ENCODE data around the gene FAM204A. TPM values are rescaled to one million over a fixed set of nuclear protein-coding genes. Genes with fewer than 3 reads are reported as not detected.

Gene FAM204A
- total RNA-seq, 4 donors from 2014 or later, result 58.6 to 78.7 (median 69.3) TPM

DNA sequence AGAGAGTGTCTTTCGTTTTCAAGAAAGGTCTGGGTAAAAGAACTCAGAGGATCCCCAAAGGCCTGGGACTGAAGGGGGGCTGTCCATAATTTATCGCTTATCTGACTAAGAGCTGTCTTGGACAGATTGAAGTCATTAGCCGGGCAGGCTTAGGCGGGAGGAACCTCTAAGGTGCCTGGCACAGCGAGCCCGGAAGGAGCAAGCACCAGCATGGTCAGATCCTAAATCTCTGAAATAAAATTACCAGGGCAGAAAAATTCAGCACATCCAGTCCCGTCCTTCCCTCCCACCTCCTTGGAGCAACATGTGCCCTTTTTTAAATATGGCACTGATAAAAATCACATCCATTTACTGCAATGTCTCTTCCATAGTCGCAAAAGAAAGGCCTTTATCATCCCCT is 86.8 kb downstream of the FAM204A start:
- H3K27ac ChIP-seq (replicated peaks in 1 of 4), result no peak overlapping the region
- intact Hi-C loops (cut with DNase I), result no loop called here

DNA sequence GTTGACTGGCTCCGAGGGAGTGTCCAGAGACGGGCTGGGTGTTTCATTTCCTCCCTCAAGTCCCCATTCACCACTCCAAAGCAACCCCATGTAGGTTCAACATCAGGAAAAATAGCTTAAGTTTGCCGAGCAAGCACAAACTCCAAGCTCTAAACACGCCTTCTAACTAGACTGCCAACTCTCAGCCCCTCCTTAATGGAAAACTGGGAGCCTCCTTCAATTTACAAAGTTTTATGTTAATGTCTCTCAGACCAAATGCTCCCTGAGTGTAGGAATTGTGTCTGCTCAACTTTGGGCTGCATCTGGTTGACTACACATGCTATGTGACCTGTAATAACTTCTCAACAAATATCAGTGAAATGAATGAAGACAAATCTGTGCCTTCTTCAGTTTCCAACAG is 87.5 kb downstream of the FAM204A start:
- H3K27me3 ChIP-seq, result peaks cover 0 to 13% (median 0%) of the 10 kb centered on the region in 4 donors
- H3K4me3 ChIP-seq, result no peak overlapping the region
- H3K36me3 ChIP-seq, result no peaks in the 10 kb centered on the region
- H3K4me1 ChIP-seq, result no peaks in the 10 kb centered on the region
- no peak overlapping the region for H3K27ac ChIP-seq (replicated peaks in 1 of 4)
- intact Hi-C loops (cut with DNase I), result no loop called here
- TF ChIP-seq EP300 (IDR thresholded peaks at IDR 0.05) (no peak), POLR2AphosphoS5 (IDR thresholded peaks at IDR 0.05) (no peak), POLR2A (IDR thresholded peaks at IDR 0.05; ENCODE audit: low read depth) (no peak)
- TF ChIP-seq, protein P1, sequence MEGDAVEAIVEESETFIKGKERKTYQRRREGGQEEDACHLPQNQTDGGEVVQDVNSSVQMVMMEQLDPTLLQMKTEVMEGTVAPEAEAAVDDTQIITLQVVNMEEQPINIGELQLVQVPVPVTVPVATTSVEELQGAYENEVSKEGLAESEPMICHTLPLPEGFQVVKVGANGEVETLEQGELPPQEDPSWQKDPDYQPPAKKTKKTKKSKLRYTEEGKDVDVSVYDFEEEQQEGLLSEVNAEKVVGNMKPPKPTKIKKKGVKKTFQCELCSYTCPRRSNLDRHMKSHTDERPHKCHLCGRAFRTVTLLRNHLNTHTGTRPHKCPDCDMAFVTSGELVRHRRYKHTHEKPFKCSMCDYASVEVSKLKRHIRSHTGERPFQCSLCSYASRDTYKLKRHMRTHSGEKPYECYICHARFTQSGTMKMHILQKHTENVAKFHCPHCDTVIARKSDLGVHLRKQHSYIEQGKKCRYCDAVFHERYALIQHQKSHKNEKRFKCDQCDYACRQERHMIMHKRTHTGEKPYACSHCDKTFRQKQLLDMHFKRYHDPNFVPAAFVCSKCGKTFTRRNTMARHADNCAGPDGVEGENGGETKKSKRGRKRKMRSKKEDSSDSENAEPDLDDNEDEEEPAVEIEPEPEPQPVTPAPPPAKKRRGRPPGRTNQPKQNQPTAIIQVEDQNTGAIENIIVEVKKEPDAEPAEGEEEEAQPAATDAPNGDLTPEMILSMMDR (IDR thresholded peaks at IDR 0.05), result no peak
- no peaks in the 10 kb centered on the region for H3K9me3 ChIP-seq
- DNase-seq (ENCODE audit: extremely low spot score), result no peak
- WGBS, result 73% methylated on average over 4 of the region's 4 CpGs

More for the DNA sequence above, 86.8 kb downstream of the FAM204A start:
- Histone ChIP-seq H3K36me3 (no peaks in the 10 kb centered on the region), H3K4me1 (no peaks in the 10 kb centered on the region), H3K27me3 (peaks cover 0 to 10% (median 0%) of the 10 kb centered on the region in 4 donors), H3K9me3 (no peaks in the 10 kb centered on the region), H3K4me3 (no peak overlapping the region)
- TF ChIP-seq POLR2AphosphoS5 (IDR thresholded peaks at IDR 0.05) (no peak), EP300 (IDR thresholded peaks at IDR 0.05) (no peak), POLR2A (IDR thresholded peaks at IDR 0.05; ENCODE audit: low read depth) (no peak)
- TF ChIP-seq, protein P1 (IDR thresholded peaks at IDR 0.05), result no peak
- DNase-seq (ENCODE audit: extremely low spot score), result no peak
- WGBS, result 89% methylated on average over 8 of the region's 8 CpGs

DNA sequence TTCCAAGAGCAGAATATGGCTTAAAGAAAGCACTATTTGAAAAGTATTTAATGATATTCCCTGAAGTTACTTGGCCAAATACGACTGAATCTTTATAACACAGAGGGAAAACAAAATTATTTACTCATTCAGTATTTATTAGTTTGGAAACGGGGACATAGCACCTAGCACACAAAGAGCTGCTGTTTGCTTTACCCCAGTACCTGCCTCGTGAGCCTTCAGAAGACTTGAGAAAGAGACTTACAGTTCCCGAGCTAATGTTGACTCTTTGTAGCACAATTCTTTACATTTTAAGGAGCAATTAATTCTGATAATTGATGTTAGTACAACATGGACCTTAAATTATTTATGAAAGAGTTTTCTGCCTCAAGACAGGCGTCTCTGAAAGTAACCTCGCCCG is 88.7 kb downstream of the FAM204A start:
- no peaks in the 10 kb centered on the region for H3K4me1 ChIP-seq
- H3K27ac ChIP-seq (replicated peaks in 1 of 4), result no peak overlapping the region
- 75% methylated on average over 7 of the region's 7 CpGs for WGBS
- TF ChIP-seq, protein P1 (IDR thresholded peaks at IDR 0.05), result no peak
- TF ChIP-seq EP300 (IDR thresholded peaks at IDR 0.05) (no peak), POLR2A (IDR thresholded peaks at IDR 0.05; ENCODE audit: low read depth) (no peak), POLR2AphosphoS5 (IDR thresholded peaks at IDR 0.05) (no peak)
- intact Hi-C loops (cut with DNase I), result no loop called here
- no peak overlapping the region for H3K4me3 ChIP-seq
- no peak for DNase-seq (ENCODE audit: extremely low spot score)
- no peaks in the 10 kb centered on the region for H3K36me3 ChIP-seq
- H3K27me3 ChIP-seq, result peaks cover 0 to 21% (median 0%) of the 10 kb centered on the region in 4 donors
- H3K9me3 ChIP-seq, result no peaks in the 10 kb centered on the region

DNA sequence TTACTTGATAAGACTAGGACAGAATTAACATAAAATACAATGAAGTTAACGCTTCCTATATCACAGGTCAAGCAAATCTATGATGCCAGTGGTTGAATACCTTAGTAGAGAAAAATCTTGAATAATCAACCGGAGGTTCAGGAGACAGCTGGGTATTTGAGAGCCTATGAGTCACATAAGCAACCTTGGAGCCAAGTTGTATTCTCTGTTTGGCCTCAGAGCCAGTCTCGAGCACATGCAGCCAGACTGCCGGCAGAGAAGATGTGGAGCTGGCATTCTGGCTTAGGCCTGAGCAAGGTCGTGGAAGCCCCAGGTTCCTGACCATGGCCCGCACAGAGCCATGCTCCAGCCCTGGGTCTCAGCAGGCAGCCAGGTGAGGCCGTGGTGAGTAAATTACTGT is 90.3 kb downstream of the FAM204A start:
- TF ChIP-seq POLR2AphosphoS5 (IDR thresholded peaks at IDR 0.05) (no peak), EP300 (IDR thresholded peaks at IDR 0.05) (no peak), POLR2A (IDR thresholded peaks at IDR 0.05; ENCODE audit: low read depth) (no peak)
- TF ChIP-seq, protein P1 (IDR thresholded peaks at IDR 0.05), result no peak
- H3K27me3 ChIP-seq, result peaks cover 0 to 32% (median 4%) of the 10 kb centered on the region in 4 donors
- intact Hi-C loops (cut with DNase I), result no loop called here
- no peaks in the 10 kb centered on the region for H3K4me1 ChIP-seq
- WGBS, result 81% methylated on average over 7 of the region's 7 CpGs
- no peaks in the 10 kb centered on the region for H3K36me3 ChIP-seq
- H3K4me3 ChIP-seq, result no peak overlapping the region
- H3K27ac ChIP-seq (replicated peaks in 1 of 4), result no peak overlapping the region
- H3K9me3 ChIP-seq, result no peaks in the 10 kb centered on the region
- no peak for DNase-seq (ENCODE audit: extremely low spot score)

DNA sequence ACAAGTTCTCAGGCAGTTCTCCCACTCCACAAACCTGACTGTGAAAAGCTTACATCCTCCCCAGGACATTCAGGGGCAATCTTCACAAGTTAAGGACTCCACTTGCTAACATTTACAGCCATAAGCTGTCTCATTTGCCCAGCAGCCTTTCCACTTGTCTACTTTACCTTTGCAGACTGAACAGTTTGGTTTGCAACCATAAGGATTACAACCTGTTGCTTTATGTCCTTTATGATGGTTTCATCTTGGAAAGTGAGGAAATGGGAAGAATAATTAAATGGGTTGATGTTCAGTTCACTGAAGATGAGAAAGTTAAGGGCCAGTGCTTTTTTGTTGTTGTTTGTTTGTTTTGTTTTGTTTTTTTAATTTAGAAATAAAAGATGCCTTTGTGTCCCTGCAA is 92.4 kb downstream of the FAM204A start:
- H3K27me3 ChIP-seq, result peaks cover 0 to 53% (median 9%) of the 10 kb centered on the region in 4 donors

More for the DNA sequence above, 92.4 kb downstream of the FAM204A start:
- no peak overlapping the region for H3K27ac ChIP-seq (replicated peaks in 1 of 4)
- TF ChIP-seq EP300 (IDR thresholded peaks at IDR 0.05) (no peak), POLR2A (IDR thresholded peaks at IDR 0.05; ENCODE audit: low read depth) (no peak), POLR2AphosphoS5 (IDR thresholded peaks at IDR 0.05) (no peak)
- TF ChIP-seq, protein P1 (IDR thresholded peaks at IDR 0.05), result no peak
- H3K4me1 ChIP-seq, result no peaks in the 10 kb centered on the region
- no peaks in the 10 kb centered on the region for H3K36me3 ChIP-seq
- H3K9me3 ChIP-seq, result no peaks in the 10 kb centered on the region
- no peak for DNase-seq (ENCODE audit: extremely low spot score)
- H3K4me3 ChIP-seq, result no peak overlapping the region
- intact Hi-C loops (cut with DNase I), result no loop called here
